MCF 10A (cell line): ENCODE data around the gene SOX6. TPM values are rescaled to one million over a fixed set of nuclear protein-coding genes. Genes with fewer than 3 reads are reported as not detected.

Source experiments
- BruUV-seq: library from RNA; stranded (reverse); fragments of 400-500 nt; replicated peaks from 2 replicates; lab custom pipeline; 2021; lab: Mats Ljungman, UMichigan
- CTCF ChIA-PET: fragments of 300-600 bp; sonication (Branson Sonifier 250); formaldehyde crosslinking; extraction: SDS; loops from one replicate; lab custom pipeline; 2021; ENCODE audit warnings: antibody characterized with exemption, inconsistent platforms; lab: Yijun Ruan, JAX
- POLR2A ChIA-PET: fragments of 300-600, 350-650 bp; sonication (Branson Sonifier 250); formaldehyde crosslinking; extraction: SDS; loops from one replicate; lab custom pipeline; 2020; ENCODE audit warnings: antibody characterized with exemption, inconsistent platforms; lab: Yijun Ruan, JAX
- DNase-seq: peaks from one replicate; pipeline ENCODE4 v3.0.0-alpha.2; 2018; ENCODE audit not compliant: unreplicated experiment
- H3K27ac Mint-ChIP-seq: one replicate; pipeline ENCODE4 v1.8.0; 2022; ENCODE audit warnings: mild to moderate bottlenecking, low read depth, mixed read lengths; ENCODE audit not compliant: unreplicated experiment
- H3K27me3 Mint-ChIP-seq: one replicate; pipeline ENCODE4 v1.8.0; 2022; ENCODE audit warnings: mixed read lengths; ENCODE audit not compliant: insufficient read depth, unreplicated experiment
- H3K36me3 Mint-ChIP-seq: one replicate; pipeline ENCODE4 v1.8.0; 2022; ENCODE audit warnings: mild to moderate bottlenecking, moderate library complexity, mixed read lengths; ENCODE audit not compliant: insufficient read depth, unreplicated experiment
- H3K4me1 Mint-ChIP-seq: one replicate; pipeline ENCODE4 v1.8.0; 2022; ENCODE audit warnings: mixed read lengths; ENCODE audit not compliant: insufficient read depth, unreplicated experiment
- H3K4me3 Mint-ChIP-seq: one replicate; pipeline ENCODE4 v1.8.0; 2022; ENCODE audit warnings: mild to moderate bottlenecking, moderate library complexity, mixed read lengths; ENCODE audit not compliant: unreplicated experiment
- H3K9me3 Mint-ChIP-seq: one replicate; pipeline ENCODE4 v1.8.0; 2022; ENCODE audit warnings: mixed read lengths; ENCODE audit not compliant: unreplicated experiment
- CTCF ChIP-seq: fragments of 200-600 bp; IDR thresholded peaks from one replicate; pipeline ENCODE4 v1.8.0; 2022; ENCODE audit warnings: antibody characterized with exemption, mild to moderate bottlenecking; ENCODE audit not compliant: unreplicated experiment
- intact Hi-C: fragments of 100-400 bp; cut with micrococcal nuclease; formaldehyde crosslinking; loops from 2 replicates; pipeline ENCODE4 v1.14.1; 2022
- total RNA-seq: library from RNA; stranded (reverse); gene quantifications from 2 replicates; pipeline ENCODE4 v1.2.3, GENCODE V29; 2022

Gene SOX6
- total RNA-seq, 1 experiment from 2014 or later, result 6.4 TPM

DNA sequence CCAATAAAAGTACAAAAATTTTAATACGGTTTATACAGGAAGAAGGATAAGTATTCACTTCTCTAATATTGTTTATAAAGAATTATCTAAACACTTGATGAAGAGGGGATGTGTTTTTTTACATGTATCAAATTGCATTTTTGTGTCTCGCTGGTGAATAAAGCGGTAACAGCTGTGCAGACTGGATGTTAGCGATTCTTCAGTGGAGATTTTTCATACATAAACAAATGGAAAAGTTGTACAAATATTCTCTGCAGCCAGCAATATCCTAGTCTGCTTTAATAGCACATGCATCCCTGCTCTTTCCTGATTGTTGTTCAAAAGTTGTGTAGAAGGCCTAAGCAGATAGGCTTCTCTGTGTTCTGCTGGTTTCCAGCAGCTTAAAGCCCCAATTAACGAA lies 369.3 kb downstream of the SOX6 start:
- Mint-ChIP-seq H3K4me1 (no peaks in the 10 kb centered on the region), H3K36me3 (no peaks in the 10 kb centered on the region), H3K9me3 (no peaks in the 10 kb centered on the region), H3K27ac (no peak overlapping the region), H3K4me3 (no peak overlapping the region), H3K27me3 (no peaks in the 10 kb centered on the region)
- DNase-seq, result no peak
- BruUV-seq, result no TSS peak
- CTCF ChIA-PET, result no interaction called here
- no peak for TF ChIP-seq CTCF
- POLR2A ChIA-PET, result interaction anchor here (0.8 kb wide), 1 partner anchor 12 kb away, joined by 3 read pairs; no protein-coding TSS in a partner anchor
- intact Hi-C loops, result loop anchor here (10.0 kb wide), 1 partner anchor 332 kb away; no protein-coding TSS in a partner anchor

DNA sequence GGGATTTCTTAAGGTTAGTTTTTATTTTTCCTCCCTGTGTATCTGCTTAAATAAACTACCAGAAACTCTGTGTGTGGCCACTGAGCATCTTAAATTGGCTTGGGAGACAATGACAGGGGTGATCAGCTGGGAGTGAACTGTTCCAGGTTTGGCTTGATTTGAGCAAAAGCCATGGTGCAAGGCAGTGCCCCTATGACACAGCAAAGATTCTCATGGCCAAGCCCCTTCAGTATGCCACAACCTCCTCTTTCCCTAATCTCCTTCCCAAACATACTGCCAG lies 370.5 kb downstream of the SOX6 start:
- H3K4me3 Mint-ChIP-seq, result no peak overlapping the region
- no TSS peak for BruUV-seq
- DNase-seq, result no peak
- no peaks in the 10 kb centered on the region for H3K9me3 Mint-ChIP-seq
- H3K27me3 Mint-ChIP-seq, result no peaks in the 10 kb centered on the region
- no peaks in the 10 kb centered on the region for H3K4me1 Mint-ChIP-seq
- POLR2A ChIA-PET, result interaction anchor here (0.7 kb wide), 1 partner anchor 225 kb away, joined by 3 read pairs; no protein-coding TSS in a partner anchor
- no peaks in the 10 kb centered on the region for H3K36me3 Mint-ChIP-seq
- no peak overlapping the region for H3K27ac Mint-ChIP-seq
- intact Hi-C loops, result loop anchor here (10.0 kb wide), 1 partner anchor 331 kb away; no protein-coding TSS in a partner anchor
- CTCF ChIA-PET, result interaction anchor here (0.7 kb wide), 1 partner anchor 124 kb away, joined by 3 read pairs; no protein-coding TSS in a partner anchor
- TF ChIP-seq CTCF, result no peak

DNA sequence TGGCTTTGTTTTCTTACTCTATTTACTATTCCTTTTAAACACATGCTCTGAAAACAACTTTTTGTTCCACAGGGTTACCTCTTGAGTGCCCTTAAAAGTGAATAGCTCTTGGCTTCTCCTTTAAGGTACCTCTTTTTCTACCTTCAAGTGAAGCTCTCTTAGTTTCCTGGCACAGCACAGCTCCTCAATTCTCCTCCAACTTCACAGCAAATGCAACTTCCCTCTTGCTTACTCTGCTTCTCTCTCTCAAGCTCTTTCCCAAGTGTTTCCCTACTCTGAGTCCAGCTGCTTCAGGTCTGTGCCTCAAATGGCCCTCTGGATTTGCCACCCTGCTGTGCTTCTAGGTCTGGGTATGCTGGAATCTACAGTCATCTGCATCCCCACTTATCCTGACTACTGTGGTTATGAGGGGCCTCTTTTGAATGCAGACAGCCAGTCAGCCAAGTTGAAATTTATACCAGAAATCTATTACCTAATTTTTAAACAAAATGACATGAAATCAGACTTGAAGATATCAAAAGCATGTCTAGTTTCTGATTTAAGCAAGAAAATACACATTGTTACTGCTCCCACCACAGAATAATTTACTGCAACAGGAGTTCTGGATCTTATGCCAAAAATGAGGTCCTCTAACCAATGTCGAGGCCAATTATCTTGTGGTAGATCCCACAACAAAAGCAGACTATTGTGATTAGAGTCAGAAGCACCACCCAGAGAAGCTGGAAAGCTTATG lies 371.1 kb downstream of the SOX6 start:
- CTCF ChIA-PET, result no interaction called here
- Mint-ChIP-seq H3K9me3 (no peaks in the 10 kb centered on the region), H3K4me3 (no peak overlapping the region), H3K36me3 (no peaks in the 10 kb centered on the region), H3K27ac (no peak overlapping the region), H3K27me3 (no peaks in the 10 kb centered on the region), H3K4me1 (no peaks in the 10 kb centered on the region)
- no peak for TF ChIP-seq CTCF
- intact Hi-C loops, result loop anchor here (10.0 kb wide), 1 partner anchor 330 kb away; no protein-coding TSS in a partner anchor
- DNase-seq, result no peak
- POLR2A ChIA-PET, result no interaction called here
- BruUV-seq, result no TSS peak

- POLR2A ChIA-PET, result interaction anchor here (0.7 to 3.1 kb wide), 2 partner anchors 13 to 116 kb away, joined by 3 to 20 read pairs; no protein-coding TSS in a partner anchor
- no TSS peak for BruUV-seq
- no peaks in the 10 kb centered on the region for H3K36me3 Mint-ChIP-seq
- no peak overlapping the region for H3K4me3 Mint-ChIP-seq
- H3K27me3 Mint-ChIP-seq, result no peaks in the 10 kb centered on the region
- H3K27ac Mint-ChIP-seq, result no peak overlapping the region
- intact Hi-C loops, result loop anchor here (10.0 kb wide), 1 partner anchor 326 kb away; no protein-coding TSS in a partner anchor
- CTCF ChIA-PET, result no interaction called here
- no peaks in the 10 kb centered on the region for H3K4me1 Mint-ChIP-seq
- no peak for TF ChIP-seq CTCF
- DNase-seq, result no peak
- H3K9me3 Mint-ChIP-seq, result no peaks in the 10 kb centered on the region
Observed at GRCh38 chr11:15981292-15981691, 375.1 kb downstream of the SOX6 start.
